NCI-H774 (cell line): Measurements from ENCODE around the gene DYSF.
"Not testable (repeated sequence)": the region's sequence is repeated elsewhere in the genome, so short reads cannot be mapped to it uniquely, and the experiment has no call there.

Experiments
- DNase-seq: peaks from one replicate; lab custom pipeline; 2025; lab: John Stamatoyannopoulos, UW

DYSF gene

DNA sequence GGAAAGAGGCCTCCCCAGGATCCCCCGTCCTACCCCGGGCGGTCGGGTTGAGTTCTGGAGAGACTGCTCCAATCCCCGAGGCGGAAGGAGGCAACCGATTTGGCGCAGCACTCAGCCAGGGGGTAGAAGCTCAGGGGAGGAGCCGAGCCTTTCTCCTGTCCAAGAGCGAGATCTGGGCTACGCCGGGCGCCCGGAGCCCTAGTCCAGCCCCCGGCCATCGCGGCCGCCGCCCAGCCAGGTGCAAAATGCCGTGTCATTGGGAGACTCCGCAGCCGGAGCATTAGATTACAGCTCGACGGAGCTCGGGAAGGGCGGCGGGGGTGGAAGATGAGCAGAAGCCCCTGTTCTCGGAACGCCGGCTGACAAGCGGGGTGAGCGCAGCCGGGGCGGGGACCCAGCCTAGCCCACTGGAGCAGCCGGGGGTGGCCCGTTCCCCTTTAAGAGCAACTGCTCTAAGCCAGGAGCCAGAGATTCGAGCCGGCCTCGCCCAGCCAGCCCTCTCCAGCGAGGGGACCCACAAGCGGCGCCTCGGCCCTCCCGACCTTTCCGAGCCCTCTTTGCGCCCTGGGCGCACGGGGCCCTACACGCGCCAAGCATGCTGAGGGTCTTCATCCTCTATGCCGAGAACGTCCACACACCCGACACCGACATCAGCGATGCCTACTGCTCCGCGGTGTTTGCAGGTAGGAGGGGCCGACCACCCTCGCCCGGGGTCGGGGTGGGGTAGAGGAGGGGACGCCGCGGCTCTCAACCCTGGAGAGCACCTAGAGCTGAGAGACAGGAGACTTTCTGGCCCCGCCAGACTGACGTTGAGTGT lies at the start of gene DYSF:
Gene DYSF, plus strand, starts transcription at position 158 of the 817 bp plus-strand sequence.
- no peak for DNase-seq

DNA sequence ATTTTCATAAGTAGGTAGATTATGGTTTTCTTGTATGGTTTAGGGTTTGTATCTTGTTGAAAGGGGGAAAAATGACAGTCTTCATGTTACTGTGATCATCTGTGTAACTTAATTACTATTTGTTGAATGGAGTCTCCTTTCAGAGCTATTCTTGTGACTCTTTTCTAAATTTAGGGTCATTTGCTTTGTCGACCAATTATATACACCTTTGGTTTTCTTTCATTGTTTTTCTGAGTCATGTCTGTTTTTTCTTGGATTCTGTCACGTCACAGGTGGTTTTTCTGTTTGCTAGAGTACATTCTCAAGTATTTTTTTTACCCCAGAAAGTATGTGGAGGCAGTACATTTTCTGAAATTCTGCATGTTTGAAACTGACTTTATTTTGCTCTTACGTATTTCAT lies 43.8 kb upstream of the DYSF start:
- DNase-seq, result no peak

DNA sequence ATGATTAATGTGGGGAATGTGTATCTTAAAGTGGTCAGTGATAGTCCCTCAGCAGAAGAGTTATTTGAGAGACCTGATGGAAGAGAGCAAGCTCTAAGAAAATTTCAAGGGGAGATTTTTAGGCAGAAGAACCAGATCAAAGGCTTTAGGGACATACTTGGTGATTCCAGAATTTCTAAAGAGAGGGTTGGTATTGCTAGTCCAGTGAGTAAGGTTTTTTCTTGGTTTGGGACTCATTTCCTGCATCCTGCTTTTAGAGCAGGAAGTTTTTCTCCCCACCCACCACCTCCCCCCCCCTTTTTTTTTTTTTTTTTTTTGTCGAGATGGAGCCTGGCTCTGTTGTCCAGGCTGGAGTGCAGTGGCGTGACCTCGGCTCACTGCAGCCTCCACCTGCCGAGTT lies 42.7 kb upstream of the DYSF start:
- no peak for DNase-seq

DNA sequence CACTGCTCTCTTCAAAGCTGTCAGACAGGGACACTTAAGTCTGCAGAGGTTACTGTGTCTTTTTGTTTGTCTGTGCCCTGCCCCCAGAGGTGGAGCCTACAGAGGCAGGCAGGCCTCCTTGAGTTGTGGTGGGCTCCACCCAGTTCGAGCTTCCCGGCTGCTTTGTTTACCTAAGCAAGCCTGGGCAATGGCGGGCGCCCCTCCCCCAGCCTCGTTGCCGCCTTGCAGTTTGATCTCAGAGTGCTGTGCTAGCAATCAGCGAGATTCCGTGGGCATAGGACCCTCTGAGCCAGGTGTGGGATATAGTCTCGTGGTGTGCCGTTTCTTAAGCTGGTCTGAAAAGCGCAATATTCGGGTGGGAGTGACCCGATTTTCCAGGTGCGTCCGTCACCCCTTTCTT lies 36.5 kb upstream of the DYSF start:
- DNase-seq, result not testable (repeated sequence)

DNA sequence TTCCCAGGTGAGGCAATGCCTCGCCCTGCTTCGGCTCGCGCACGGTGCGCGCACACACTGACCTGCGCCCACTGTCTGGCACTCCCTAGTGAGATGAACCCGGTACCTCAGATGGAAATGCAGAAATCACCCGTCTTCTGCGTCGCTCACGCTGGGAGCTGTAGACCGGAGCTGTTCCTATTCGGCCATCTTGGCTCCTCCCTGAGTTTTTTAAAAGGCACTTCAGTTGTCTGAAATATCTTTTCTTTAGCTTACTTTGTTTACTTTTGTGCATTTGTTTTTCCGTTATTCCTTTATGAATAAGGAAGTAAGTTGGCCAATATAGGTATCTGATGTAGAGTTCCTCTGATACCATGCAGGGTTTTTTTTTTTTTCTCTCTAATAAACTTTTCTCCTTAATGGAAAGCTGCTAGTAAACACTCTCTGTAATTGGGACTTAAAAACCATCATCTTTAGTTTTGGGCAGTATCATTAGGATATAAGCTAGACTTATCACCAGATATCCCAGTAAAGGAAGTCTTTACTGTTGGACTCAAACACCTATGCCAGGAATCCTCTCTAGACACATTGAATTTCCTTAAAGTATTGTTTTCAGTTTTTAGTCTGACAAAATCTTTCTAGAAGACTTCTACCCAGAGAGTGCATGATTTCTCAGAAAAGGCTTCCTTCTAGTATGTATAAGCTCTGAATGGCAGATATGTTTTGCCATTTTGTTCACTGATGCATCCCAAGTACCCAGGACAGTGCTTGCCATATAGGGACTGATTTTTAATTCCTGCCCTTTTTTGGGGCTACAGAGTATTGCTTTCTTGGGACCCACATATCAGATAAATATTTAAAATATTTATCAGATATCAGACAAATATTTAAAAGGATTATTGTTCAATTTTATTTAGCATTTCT lies 35.8 kb upstream of the DYSF start:
- no peak for DNase-seq

DNA sequence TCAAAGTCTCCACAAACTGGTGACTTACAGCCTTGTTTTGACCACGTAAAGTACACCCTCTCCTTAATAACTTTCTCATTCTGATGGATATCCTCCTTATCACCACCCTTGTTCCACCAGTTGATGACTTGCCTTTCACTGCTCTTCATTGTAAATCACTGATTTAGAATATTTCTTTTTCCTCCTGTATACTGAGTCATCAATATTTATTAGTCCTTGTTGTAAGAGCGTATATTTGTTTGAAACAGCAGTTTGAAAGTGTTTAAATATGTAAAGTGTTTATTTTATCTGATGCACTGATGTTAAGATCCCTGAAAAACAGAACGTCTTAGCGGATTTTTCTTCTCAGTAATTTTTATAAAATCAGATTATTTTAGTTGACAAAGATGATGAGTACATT lies 34.2 kb upstream of the DYSF start:
- DNase-seq, result no peak

DNA sequence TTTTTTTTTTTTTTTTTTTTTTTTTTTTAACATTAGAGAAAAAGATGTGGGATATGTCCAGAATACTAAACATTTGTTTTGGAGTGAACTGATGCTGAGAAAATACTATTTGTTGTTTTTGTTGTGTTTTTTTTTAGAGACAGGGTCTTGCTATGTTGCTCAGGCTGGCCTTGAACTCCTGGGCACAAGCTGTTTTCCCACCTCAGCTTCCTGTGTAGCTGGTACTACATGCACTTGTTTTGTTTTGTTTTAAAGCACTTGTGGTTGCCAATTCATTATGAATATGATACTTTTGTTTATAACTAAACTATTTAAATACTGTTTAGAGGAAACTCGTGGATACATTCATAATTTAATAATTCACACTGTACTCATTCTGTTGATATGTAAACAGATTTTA lies 33.4 kb upstream of the DYSF start:
- DNase-seq, result no peak

DNA sequence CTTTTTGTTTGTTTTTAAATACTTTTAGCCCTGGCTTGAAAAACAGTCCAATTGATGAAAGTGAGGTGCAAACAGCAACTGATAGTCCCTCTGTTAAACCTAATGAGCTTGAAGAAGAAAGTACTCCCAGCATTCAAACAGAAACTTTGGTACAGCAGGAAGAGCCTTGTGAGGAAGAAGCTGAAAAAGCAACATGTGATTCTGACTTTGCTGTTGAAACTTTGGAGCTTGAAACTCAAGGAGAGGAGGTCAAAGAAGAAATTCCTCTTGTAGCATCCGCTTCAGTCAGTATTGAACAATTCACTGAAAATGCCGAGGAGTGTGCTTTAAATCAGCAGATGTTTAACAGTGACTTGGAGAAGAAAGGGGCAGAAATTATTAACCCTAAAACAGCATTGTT lies 30.6 kb upstream of the DYSF start:
- no peak for DNase-seq

DNA sequence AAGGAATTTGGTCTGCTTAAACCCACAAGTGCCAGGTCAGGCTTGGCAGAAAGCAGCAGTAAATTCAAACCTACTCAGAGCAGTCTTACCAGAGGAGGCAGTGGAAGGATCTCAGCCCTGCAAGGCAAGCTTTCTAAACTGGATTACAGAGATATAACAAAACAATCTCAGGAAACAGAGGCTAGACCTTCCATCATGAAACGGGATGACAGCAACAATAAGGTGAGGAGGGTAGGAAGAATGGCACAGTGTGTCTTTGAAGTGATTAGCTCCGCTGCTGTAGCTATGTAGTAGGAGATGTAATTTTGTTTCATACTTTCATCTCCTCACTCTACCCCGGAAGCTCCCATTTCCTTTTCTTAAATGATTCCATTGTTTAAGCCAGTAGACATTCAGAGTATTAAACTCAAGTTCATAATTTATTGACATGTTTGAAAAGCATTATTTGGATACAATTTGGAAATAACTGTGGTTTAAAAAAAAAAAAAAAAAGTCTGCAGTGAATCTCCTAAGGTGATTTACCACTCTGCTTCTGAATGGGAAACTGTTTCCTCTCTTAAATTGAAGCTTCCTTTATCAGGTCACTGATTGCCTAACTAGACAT lies 29.4 kb upstream of the DYSF start:
- no peak for DNase-seq

DNA sequence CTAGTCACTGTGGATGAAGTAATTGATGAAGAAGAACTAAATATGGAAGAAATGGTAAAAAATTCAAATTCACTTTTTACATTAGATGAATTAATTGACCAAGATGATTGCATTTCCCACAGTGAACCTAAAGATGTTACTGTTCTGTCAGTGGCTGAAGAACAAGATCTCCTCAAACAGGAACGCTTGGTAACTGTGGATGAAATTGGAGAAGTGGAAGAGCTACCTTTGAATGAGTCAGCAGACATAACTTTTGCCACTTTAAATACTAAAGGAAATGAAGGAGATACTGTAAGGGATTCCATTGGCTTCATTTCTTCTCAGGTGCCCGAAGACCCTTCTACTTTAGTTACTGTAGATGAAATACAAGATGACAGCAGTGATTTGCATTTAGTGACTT lies 26.6 kb upstream of the DYSF start:
- DNase-seq, result no peak

DNA sequence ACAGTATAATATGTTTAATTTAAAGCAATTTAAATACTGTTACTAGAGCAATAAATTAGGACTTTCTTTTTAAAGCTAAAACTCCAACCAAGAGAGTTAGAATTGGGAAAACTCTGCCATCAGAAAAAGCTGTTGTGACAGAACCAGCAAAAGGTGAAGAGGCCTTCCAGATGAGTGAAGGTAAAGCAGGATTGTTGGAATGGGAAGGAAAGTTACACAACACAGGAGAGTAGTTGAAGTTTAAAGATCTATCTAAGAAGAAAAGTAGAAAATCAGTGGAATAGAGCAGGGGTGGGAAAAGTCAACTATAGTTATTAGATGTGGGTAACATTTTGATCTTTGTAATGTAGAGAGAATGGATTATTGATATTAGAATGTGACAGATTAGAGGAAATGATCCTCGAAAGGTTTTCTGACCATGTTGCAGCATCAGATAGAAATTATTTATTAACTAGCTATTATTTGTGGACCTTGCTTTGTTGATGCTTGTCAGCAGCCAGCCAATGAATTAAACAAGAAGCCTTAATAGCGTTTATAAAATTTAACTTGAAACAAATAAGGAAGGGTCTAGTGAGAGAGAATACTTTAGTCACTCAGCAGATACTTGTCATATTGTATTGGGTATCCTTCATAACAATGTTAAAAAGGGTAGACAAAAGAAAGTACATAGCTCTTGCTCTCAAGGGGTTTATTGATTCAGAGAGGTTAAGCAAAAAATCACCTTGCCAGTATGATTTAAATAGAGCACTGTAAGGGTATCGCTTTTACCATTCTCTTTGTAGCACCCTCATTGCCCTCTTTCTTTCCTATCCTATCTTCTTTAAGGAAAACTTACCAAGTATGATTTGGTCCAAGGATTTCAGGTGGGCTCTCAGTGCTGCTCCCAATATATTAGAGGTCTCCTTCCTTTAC lies 24.6 kb upstream of the DYSF start:
- DNase-seq, result no peak

DNA sequence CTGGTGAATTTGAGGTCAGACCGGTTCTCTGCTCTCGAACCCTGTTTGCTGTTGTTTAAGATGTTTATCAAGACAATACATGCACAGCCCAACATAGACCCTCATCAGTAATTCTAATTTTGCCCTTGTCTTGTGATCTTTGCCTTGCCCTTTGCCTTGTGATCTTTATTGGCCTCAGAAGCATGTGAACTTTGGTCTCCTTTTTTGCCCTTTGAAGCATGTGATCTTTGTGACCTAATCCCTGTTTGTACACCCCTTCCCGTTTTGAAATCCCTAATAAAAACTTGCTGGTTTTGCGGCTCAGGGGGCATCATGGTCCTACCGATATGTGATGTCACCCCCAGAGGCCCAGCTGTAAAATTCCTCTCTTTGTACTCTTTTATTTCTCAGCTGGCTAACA lies 8.2 kb upstream of the DYSF start:
- not testable (repeated sequence) for DNase-seq

DNA sequence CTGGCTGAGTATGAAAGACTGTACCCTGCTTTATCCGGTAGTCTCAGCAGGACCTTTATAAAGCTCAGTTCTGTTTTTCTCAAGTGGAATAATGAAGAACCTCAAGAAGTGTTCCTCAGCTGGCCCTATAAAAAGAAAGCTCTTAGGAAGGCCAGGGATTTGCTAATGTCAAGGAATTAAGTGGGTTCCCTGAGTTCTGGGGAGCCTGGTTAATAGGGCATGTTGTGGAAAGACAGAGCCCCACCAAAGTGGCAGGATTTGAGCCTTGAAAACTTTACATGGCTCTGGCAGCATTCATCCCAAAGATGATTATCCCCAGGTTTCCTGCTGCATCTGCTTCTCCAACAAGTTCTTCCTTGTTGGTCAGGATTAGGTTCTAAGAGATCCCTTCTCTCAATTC lies 6.9 kb upstream of the DYSF start:
- no peak for DNase-seq

DNA sequence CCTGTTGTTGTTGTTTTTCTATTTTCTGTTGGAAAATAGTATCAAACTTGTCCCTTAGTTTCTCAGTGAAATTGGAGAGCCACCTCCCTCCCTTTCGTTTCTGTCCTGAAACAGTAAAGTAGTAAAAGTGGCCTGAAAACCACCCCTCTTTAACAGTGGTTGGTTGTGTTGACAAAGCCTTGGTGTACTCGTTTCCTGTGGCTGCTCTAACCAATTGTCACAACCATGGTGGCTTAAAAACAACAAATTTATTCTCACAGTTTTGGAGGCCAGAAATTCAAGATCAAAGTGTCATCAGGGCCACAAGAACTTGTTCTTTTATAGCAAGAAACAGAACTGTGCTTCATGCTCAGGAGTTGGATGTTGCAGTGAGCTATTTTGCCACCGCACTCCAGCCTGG lies 4.0 kb upstream of the DYSF start:
- no peak for DNase-seq

DNA sequence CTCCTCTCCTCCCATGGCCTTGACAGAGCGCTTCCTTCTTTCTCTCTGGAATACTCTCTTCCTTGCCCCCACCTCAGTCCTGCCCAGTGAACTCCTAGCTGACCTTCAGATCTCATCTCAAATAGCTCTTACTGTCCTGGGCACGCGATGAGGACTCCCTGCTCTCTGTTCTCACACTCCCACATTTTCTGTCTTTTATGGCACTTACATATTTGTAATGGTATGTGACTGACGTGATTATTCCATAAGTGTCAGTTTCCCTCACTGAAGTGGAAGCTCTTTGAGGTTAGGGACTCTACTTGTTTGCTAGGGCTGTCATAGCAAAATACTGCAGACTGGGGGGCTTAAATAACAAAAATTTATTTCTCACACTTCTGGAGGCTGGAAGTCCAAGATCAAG lies 1.7 kb upstream of the DYSF start:
- DNase-seq, result no peak

DNA sequence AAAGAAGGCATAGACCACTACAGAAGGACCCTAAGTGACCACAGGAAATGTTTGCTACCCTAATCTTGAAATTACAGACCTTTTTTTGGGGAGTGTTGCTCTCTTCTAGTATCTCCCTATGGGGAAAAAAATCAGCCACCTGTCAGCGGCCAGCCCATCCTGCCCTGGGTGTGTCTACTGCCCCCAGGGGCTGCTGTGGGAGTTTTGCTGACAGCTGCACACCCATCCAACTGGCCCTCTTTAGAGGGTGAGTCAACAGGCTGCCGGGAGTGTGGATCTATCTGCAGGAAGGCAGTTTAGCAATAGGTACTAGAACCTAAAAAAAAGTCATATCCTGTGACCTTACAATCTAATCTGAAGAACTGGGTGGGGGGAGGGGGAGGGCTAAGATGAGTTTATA lies 796 bp upstream of the DYSF start:
- DNase-seq, result no peak

DNA sequence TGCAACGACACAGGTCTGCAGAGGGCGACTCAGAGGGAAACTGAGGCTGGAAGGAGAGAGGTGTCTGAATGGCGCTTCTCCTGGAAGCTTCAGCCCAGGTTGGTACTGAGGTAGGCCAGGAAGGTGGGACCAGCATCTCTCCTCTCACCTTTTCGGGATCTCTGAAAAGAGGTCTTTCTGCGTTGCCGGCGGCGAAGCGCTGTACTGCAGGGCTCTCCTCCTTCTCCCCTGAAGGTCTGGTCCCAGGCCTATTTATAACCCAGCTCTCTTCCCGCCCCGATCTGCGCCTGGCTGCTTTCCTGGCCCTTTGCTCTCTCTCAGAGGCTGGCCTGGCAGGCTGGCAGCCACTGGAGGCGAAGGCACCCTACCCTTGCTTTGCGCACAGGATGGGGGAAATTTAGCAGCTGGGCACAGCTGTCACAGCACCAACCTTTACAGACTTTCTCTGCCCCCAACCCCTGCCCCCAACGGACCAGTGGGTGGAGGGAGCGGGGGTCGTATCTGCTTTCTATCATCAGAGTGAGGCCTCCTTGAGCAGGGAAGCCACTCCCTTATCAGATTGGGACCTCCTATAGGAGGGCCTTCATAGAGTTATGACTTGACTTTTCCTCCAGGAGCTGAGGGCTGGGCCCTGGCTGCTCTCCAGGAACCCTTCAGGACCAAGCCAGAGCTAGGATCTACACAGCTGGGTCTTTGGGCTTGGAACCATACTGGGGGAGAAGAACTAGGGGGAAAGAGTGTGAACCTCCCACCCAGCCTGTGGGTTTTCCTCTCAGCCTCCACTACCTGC lies 1.1 kb downstream of the DYSF start:
- DNase-seq, result no peak

DNA sequence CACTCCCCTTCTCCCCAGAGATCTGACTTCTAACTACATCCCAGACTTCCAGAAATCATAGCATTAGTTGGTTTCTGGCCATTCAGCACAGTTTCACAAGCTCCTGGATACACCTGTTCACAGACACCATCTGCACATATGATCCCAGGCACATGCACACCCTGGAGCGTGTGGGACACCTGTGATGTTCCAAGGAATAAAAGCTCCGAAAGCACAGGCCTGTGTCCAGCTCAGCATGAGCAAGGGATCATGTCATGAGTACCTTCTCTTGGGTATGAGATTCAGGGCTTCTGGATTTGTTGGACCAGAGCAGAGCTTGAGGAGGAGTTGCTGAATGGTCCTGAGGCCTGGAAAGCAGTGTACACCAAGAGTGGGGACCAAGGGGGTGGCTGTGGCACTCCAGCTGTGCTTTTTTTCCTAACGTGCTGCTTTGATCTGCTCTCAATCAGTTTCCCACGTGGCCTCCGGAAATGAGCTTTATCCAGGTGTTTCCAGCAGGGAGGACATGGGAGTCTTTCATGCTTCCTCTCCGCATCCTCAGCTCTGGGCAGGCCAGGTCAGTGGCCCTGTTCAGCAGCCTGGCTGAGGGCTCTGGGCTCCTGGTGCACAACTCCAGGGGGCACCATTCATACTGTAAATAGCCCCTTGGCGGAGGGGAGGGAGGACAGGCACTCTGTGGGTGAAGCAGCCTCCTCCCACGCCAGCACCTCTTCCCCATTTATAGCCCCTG lies 1.8 kb downstream of the DYSF start:
- no peak for DNase-seq

DNA sequence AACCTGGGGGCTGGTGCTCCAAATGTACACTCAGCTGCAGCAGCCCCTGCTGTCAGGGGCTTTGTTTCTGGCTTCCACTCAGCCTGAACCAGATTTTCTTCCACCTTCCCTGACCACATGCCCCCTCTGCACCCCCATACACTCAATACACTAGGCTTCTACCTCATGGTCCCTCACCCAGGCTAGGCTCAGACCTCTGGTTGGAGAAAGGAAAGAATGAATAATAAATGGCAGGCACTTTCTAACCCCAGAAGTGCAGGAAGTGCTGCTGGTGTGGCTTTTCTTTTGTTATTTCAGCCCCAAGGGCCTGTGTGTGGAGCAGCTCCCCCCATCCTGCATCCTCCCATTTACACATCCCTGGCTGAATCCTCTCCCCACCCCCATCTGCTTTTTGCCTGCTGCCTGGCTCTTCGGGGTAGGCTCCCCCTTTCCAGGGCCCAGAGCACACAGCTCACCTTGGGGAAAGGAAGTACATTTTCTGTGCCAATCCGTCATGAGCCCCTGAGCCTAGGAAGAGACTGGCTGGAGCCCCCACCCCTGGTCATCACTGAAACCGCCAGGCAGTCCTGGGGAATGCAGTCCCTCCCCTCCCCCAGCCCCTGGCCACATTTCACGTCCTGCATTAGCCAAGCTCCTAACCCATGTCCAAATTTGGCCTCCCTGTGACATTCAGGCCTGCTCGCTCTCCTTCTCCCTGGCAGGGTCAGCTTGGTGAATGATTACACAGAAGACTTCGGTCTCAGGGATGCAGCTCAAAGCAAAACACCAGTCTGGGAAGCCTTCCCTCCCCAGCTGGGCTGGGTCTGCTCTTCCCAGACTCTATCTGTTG lies 2.6 kb downstream of the DYSF start:
- DNase-seq, result no peak
